Subcutaneous adipose tissue (tissue), 4 donors: ENCODE results near the gene CENPK. TPM values are rescaled to one million over a fixed set of nuclear protein-coding genes. Genes with fewer than 3 reads are reported as not detected.

Source experiments
- total RNA-seq, 4 donors: library from RNA; depleted of rRNA; stranded (reverse); fragments of >200 nt; gene quantifications; one replicate each; pipeline ENCODE4 v1.1.0, GENCODE V29; 2016
- TF ChIP-seq, protein P1 (sequence below): fragments of 450-650 bp; IDR thresholded peaks from one replicate; pipeline ENCODE4 v1.5.1; 2016; ENCODE audit warnings: low read depth, mild to moderate bottlenecking, control low read depth, antibody characterized with exemption, moderate library complexity

CENPK gene
- total RNA-seq, 4 donors from 2014 or later, result 0.88 to 5.6 (median 2.2) TPM

DNA sequence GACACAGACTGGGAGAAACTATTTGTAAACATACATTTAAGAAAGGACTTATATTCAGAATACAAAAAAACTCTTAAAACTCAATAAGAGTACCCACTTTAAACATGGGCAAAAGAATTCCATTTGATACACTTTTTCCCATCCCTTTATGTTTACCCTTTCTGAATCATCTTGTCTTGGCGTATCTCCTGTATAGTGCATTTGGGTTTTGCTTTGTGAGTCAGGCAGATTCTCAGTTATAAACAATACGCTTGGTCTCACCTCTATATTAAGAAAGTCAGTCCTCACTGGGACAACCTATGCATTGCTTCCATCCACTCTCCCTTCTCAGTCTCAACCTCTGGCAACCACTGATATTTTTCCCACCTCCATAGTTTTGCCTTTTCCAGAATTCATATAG is 54.0 kb downstream of the CENPK start:
- TF ChIP-seq, protein P1, sequence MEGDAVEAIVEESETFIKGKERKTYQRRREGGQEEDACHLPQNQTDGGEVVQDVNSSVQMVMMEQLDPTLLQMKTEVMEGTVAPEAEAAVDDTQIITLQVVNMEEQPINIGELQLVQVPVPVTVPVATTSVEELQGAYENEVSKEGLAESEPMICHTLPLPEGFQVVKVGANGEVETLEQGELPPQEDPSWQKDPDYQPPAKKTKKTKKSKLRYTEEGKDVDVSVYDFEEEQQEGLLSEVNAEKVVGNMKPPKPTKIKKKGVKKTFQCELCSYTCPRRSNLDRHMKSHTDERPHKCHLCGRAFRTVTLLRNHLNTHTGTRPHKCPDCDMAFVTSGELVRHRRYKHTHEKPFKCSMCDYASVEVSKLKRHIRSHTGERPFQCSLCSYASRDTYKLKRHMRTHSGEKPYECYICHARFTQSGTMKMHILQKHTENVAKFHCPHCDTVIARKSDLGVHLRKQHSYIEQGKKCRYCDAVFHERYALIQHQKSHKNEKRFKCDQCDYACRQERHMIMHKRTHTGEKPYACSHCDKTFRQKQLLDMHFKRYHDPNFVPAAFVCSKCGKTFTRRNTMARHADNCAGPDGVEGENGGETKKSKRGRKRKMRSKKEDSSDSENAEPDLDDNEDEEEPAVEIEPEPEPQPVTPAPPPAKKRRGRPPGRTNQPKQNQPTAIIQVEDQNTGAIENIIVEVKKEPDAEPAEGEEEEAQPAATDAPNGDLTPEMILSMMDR, result no peak

DNA sequence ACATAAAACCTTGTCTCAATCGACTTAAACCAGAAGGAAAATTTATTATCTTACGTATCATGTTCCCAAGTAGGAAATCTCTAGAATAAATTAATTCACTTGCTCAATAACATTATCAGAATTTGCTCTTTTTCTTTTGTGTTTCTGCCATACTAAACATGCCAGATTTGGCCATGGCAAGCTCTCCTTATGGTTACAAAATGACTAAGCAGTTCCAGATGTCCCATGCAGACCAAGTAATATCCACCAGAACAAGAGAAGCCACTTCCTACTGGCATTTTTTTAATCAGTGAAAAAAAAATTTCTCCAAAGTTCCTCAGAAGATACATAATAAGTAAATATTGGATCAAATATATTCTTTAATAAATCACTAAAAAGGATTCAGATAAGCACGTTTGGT is 56.0 kb downstream of the CENPK start:
- TF ChIP-seq, protein P1, result no peak

DNA sequence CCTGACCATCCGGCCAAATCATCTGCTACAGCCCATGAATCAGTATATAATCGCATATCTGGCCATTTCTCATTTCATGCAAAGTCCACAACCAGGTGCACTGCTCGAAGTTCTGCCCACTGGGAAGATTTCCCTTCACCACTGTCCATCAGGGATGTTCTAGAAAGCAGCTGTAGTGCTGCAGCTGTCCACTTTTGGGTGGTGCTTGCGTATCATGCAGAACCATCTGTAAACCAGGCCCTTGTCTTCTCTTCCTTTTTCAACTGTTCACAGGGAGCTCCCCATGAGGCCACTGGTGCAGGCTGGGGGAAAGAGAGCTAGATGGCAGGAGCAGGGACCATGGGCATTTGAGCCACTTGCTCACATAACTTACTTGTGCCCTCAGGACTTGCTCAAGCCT is 73.8 kb downstream of the CENPK start:
- TF ChIP-seq, protein P1, result no peak

DNA sequence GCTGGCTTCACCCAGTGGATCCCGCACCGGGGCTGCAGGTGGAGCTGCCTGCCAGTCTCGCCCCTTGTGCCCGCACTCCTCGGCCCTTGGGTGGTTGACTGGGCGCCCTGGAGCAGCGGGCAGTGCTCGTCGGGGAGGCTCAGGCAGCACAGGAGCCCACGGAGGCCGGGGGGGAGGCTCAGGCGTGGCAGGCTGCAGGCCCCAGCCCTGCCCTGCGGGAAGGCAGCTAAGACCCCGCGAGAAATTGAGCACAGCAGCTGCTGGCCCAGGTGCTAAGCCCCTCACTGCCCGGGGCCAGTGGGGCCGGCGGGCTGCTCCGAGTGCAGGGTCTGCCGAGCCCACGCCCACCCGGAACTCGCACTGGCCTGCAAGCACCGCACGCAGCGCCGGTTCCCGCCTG is 77.6 kb downstream of the CENPK start:
- TF ChIP-seq, protein P1, result no peak

DNA sequence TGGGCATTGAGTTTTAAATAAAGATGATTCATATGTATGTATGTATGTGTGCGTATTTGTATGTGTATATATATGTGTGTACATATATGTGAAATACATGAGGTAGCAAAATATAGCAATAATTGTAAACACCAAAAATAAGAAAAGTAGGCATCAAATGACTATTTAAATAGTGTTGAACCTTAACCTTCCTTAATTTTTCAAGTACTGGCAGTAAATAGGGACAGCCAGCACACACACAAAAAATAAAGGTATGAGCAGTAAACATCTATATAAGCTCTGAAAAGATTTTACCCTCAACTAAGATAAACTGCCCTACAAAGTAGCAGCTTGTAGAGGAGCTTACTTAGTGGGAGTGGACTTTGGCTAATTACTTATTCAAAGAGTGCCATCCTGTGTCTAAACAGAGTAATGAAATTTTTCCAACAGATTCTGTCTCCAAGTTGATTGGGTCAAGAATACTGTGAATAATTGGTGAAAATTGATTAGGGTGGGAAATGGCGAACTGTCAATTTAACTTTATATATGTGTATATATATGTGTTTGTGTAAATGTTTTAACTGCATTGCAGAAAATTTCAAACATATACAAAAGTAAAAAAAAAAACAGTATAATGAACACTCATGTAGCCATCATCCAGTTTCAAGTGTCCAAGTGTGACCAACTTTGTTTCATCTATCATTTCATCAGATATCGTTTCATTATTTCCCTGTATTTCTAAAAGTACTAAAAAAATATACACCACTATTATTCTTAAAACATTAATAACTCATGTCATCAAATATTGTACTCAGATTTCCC is 79.2 kb downstream of the CENPK start:
- TF ChIP-seq, protein P1, result no peak

DNA sequence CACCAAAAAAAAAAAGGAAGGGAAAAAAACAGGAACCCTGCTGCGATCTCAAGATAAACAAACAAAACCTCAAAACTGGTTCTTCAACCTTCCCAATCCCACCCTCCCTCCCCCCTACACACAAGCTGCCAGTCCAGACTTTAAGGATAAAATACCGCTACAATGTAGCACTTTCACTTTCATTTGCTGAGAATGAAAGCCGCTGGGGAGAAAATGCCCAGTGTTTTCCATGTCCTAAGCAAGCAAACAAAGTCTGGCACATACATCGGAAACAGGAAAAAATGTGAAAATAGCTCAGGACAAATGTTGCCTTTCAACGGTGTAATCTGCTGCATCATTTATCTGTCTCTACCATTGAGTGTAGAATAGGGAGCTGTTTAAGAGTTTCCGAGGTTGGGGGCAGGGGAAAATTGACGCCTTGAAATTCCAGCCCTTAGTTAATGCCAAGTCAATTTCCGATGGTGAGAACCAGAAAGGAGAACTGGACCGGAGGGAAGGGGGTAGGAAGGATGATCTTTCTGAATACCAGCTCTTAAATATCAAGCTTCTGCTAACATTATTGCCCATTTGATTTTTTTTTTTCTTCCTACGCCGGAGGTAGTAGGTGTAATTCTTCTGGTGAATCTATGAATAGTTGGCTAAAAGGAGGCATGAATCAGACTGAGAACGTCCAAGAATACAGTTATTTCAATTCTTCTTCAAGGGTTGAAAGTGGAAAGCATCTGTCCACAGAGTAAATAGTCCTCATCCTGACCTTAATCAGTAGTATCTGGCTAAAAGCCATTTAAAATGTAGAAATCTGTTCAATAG is 80.0 kb downstream of the CENPK start:
- TF ChIP-seq, protein P1, result no peak

DNA sequence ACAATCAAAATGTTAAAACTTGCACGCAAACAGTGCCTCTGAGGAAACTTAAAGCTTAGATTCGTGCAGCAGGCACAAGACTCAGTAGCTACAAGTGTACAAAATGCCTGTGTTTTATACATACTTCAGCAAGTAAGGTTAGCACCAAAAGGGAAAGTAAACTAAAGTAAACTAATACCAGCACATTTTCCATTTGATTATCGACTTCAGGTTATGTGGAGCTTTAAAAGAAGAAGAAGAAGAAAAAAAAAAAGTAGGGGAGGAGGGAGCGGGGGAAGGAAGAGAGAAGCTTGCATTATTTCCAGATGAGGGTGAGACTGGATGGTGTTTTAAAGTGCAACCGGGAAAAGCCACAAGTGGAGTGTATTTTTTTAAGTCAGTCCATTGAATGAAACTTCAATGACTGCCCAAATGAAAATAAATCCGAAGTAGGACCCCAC is 80.7 kb downstream of the CENPK start:
- TF ChIP-seq, protein P1, result no peak
